Activated CD4-positive, alpha-beta T cell treated with anti-CD3 and anti-CD28 coated beads for 1 hour (primary cell): ENCODE data around the gene GMCL2.
"Not testable (repeated sequence)": the region's sequence is repeated elsewhere in the genome, so short reads cannot be mapped to it uniquely, and the experiment has no call there.

Experiments used
- DNase-seq: peaks from one replicate; pipeline ENCODE4 v3.0.0-alpha.2; 2020

GMCL2 gene, protein sequence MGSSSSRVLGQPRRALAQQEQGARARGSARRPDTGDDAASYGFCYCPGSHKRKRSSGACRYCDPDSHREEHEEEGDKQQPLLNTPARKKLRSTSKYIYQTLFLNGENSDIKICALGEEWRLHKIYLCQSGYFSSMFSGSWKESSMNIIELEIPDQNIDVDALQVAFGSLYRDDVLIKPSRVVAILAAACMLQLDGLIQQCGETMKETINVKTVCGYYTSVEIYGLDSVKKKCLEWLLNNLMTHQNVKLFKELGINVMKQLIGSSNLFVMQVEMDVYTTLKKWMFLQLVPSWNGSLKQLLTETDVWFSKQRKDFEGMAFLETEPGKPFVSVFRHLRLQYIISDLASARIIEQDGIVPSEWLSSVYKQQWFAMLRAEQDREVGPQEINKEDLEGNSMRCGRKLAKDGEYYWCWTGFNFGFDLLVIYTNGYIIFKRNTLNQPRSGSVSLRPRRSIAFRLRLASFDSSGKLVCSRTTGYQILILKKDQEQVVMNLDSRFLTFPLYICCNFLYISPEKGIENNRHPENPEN

DNA sequence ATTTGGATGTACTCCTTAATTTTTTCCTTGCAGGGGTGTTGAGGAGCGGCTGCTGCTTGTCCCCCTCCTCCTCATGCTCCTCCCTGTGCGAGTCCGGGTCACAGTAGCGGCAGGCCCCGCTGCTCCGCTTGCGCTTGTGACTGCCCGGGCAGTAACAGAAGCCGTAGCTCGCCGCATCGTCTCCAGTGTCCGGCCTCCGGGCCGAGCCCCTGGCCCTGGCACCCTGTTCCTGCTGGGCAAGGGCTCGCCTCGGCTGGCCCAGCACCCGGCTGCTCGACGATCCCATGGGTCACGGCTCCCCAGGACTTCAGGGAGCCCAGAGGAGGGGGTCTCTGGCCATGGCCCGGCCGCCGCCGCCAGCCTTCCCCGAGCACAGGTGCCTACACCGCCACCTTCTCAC is at the start of gene GMCL2:
TSS of gene GMCL2 (minus strand) at position 358 of the 400 bp plus-strand sequence. CDS start at position 286, 72 bp downstream.
- DNase-seq = no peak

DNA sequence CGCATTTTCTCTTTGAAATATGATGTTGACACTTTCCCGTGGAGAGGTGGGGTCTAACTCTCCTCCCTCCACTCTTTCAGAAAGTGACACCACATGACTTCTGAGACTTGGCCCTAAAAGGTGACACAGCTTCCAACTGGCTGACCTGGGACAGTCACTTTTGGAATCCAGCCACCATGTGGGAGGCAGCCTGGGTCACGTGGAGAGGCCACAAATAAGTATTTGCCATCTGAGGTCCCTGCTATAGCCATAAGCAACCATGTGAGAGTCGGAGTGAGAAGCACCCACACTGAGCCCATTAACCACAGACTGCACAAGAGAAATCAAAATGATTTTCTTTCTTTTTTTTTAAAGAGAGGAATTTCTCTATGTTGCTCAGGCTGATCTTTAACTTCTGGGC is 49.5 kb upstream of the GMCL2 start:
- DNase-seq = no peak

DNA sequence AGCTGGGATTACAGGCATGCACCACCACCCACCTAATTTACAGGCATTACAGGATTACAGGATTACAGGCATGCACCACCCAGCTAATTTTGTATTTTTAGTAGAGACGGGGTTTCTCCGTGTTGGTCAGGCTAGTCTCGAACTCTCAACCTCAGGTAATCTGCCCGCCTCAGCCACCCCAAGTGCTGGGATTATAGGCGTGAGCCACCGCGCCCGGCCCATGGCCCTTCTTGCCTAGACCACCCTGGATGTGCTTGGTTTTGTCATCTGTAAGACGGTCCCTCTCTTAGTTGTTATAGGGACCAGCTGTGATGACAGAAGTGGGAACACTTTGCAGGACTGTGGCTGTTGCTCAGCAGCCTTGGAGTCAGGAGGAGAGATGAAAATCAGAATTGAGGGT is 49.0 kb upstream of the GMCL2 start:
- no peak for DNase-seq

DNA sequence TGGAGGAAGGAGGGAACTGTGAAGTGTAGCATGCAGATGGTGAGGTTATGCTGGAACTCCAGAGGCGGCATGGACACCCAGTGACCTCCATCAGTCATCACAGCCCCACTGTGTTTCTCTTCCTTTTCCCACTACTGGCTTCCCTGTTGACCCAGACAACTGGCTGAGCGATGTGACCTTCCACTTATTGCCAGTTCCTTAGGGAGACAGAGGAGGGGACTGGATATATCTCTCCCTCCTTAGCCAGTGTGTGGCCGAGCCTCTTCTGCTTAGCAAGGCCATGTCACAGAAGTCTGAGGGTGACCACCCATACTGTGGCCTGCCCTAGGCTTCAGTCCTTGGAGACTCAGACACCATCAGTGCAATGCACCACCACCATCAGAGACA is 48.4 kb upstream of the GMCL2 start:
- DNase-seq = no peak

DNA sequence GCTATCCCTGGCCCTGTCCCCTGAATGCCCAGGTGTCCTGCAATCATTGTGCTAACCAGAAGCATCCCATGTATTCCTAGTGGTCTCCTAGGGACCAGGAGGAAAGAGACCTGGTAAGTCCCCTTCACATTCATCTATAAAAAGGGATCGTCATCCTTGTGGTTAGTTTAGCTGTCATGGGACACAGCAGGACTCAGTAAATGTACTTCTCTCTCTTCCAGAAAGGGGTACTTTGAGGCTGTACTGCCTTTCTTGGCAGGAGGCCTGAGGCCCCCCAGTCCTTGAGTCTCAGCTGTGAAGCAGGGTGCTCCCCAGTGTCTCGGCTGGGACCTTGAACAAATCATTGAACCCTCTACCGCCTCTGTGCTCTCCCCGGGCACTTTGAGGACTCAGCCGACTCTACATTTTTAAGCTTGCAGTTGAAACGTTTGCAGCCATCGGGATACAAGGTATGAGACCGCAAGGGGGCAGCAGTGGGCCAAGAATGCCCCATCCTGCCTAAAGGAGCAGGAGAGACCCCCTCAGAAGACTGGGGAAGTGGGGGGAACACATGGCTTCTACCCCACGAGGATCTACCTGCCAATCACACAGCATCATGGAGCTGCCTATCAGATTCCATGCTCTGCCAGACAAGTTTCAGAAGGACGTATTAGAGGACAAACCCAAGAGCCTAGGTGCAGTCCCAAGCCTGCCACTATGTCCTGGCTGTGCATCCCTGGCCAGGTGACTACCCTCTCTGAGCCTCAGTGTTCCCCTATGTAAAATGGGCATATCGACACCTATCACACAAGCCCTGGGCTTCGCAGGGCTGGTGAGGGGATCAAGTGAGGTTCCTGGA is 47.8 kb upstream of the GMCL2 start:
- DNase-seq = peak; percentile 62

DNA sequence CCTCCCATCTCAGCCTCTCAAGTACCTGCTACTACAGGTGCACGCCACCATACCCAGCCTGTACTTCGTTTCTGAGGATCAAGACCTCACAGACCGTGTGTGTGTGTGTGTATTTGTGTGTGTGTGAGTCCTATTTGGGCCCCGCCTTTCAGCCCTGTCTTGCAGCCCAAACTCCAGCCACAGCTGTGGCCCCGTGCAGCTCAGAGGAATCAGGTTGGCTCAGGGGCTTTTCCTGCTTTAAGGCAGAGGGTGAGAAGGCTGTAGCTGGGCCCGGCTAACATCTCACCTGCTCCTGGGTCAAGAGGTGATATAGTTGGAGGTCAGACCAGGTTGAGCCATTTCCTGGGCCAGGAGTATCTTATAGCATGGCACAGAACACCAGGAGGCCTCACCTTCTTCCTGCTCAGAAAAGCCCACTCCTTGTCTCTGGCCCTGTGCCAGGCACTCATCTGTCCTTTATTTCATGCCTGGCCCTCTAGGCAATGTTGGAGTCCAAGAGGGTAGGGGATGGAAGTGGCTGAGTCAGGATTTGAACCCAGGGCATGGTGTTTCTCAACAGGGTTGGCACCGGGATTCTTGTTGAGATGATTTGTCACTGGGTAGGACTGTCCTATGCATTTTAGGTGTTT is 47.1 kb upstream of the GMCL2 start:
- no peak for DNase-seq

DNA sequence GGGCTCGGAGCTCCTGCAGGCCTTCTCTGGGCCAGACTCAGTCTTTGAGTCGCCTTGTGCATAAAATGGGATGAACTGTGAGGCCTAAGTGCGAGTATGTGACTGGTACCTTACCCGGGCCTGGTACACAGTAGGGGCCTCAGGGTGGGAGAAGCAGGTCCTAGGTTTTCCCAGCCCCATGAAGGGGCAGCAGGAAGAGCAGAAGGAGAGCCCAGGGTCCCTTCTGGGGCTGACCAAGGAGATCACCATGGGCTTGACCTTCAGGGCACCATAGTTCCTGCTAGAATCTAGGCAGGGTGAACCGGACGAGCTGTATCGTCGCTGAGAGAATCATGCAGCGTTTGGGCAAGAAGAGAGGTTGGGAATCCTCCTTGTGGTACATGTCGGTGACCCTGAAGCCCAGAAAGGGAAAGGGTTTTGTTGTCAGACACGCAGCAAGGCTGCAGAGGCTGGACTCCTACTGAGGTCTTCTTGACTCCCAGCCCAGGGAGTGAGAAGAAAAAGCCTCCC is 45.8 kb upstream of the GMCL2 start:
- no peak for DNase-seq

DNA sequence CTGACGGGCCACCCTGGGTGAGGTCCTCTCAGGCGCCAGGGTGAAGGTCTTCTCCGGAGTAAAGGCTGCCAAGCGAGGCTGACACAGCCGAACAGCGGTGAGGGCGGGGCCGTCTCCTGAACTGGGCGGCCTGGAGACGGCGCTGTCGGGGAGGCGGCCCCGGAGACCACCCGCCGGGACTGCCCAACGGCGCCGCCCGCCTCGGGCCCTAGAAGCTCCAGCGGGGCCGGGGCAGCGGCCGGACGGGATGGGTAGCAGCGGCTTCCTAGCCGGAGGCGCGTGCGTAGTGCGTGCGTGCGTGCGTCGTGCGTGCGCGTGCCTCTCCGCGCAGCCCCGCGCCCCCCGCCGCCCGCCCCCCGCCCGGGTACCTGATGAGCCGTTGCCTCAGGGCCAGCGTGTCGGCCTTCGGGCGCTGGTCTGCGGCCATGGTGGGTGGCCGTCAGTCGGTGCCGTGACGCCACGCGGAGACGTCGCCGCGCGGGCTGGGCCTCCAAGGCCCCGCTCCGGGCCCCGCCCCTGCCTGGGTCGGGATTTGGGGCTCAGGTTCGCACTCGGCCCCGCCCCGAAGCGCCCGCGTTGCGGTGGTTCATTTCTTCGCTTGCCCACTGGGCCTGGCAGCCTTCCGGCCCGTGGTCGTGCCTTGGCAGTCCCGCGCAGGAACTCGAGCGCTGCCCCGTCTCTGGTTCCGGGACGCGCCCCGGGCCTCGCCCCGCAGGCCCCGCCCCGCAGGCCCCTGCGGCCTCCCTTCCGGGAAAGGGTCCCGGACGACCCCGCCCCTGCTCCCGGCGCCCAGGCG is 45.2 kb upstream of the GMCL2 start, which contains the start of gene PHYKPL:
TSS of gene PHYKPL (minus strand) at position 679 of the 796 bp plus-strand sequence. CDS start at position 427, 252 bp downstream.
- DNase-seq = peak; percentile 46

DNA sequence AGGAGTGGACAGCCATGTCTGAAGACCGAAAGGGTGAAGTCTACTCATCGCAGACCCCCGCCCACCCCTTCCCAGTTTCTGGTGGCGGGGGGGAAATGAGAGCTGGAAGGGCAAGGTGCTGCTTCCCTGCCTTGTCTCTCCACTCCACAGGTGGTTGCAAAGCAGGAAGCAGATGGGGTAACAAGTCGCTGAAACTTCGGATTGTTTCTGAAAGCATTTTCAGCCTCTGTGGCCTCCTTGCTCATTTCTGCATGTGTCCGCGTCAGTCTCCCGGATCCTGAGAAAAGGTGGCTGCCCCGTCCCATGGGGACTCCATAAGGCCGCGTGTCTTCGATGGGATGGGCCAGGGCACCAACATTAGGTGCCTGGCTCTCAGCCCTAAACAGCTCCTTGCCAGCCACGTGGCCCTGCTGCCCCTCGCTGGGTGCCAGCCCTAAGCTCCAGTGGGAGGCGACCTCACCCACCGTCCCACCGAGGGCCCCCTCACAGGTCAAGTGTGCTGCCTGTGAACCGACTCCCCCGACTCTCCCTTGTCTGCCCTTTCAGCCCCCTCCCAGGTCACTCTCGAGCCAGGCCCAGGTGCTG is 44.5 kb upstream of the GMCL2 start:
- DNase-seq = no peak

DNA sequence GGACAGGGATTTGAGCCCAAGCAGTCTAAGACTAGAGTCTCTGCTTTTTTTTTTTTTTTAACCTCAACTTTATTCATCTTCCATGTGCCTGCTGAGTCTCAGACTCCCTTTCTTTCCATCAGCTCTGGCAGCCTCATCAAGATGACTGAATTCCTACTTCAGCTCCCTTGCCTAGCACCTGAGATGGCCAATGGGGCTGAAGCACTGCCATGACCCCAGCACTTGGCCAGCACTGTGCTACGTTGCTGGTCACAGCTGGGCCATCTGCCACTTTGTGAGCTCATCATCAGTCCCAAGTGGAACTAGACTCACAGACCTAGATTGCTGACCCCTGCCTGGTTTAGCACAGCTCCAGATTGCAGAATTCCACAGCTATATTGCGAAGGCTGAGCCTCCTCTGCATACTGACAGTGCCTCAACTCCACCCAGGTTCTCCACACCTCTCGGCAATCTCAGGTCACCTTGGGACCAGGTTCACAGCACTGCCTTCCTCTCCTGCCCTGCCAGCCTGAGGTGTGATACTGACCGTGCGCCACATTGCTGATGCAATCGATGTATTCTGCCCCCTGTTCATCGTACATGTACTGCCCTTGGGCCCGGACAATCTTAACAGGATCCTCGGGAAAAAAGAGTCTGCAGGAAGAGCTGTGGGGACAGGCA is 43.8 kb upstream of the GMCL2 start:
- no peak for DNase-seq

DNA sequence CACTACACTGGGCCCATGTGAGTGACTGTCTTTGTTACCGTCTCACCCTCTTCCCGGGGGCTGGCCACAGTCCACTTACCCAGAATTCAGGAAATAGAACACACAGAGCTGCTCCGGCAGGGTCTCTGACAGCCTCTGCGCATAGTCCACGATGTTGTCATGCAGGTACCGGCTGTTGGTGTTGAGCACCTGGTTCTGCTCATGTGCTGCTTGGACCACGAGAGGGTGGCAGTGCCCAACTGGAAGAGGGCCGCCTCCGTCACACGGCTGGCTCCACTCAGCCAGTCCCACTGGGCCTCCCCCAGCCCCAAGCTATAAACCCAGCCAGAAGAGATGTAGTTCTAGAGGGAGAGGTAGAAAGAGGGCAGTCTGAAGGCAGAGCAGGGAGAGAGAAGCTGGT is 42.7 kb upstream of the GMCL2 start:
- no peak for DNase-seq

DNA sequence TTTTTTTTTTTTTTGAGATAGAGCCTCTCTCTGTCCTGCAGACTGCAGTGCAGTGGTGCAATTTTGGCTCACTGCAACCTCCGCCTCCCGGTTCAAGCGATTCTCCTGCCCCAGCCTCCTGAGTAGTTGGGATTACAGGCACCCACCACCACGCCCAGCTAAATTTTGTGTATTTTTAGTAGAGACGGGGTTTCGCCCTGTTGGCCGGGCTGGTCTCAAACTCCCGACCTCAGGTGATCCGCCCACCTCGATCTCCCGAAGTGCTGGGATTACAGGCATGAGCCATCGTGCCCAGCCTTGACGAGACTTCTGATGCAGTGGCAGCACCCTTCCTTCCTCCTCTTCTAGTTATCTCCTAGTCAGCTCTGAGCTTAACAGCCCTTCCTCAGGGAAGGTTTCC is 41.9 kb upstream of the GMCL2 start:
- not testable (repeated sequence) for DNase-seq

DNA sequence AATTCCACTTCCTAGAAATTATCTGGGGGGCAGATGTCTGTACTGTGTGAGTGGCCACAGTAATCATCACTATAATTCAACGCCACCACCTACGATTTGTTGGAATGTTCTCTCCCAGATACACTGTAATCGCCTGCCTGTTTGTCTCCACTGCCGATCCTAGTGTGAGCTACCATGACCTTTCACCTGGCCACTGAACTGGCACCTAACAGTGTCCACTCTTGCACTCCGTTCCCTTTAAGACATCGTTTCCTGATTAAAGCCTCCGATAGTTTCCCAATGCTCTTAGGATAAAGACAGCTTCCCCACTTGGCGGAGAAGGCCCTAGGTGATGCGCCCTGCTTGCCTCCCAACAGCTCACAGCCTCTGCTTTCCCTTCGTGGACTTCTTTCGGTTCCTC is 41.4 kb upstream of the GMCL2 start:
- no peak for DNase-seq

DNA sequence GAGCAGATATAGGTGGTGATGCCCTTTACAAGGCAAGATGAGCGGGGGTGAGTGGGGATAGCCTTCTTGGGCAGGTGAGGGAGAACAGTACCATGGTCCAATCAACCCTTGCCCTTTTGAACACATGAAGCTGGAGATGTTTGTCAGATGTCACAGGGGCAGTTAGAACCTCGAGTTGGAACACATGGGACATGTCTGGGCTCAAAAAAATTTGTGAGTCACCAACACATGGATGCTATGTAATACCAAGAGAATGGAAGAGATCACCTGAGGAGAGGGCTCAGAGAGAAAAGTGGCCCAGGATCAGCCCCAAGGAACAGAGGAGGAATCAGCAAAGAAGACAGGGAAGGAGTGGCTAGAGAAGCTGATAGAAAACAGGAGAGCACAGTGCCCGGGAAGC is 40.8 kb upstream of the GMCL2 start:
- no peak for DNase-seq

DNA sequence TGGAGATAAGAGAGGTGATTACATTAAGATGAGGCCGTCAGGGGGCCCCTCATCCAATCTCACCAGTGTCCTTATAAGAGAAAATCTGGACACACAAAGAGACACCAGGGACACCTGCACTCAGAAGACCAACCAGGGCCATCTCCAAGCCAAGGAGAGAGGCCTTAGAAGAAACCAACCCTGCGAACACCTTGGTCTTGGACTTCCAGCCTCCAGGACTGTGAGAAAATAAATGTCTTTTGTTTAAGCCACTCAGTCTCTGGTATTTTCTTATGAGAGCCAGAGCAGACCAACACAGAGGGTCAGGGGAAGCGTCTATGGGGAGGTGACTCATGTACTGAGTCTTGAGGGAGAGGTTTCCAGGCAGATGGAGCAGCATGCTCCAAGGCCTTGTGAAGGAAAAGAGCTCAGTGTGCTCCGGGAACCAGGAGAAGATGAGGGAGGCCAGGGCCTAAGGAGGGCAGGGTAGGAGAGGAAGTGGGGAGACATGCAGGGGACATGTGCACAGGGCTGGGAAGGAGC is 40.0 kb upstream of the GMCL2 start:
- DNase-seq = no peak

DNA sequence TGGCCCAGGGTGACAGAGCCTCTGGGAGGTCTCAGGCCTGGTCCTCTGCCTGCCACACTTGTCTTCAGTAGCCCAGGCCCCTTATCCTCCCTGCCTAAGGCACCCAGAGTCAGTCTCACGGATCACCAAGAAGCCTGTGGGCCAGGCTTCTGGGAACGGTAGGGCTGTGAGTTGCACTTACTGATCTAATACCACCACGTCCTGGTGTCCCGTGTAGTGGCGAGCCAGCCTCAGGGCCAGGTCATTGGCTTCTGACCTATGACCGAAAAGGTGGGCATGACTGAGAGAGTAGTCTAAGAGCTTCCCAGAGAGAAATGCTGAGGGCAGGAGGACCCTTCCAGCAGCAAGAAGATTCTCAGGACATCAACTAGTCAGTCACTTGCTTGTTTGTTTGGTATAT is 38.0 kb upstream of the GMCL2 start:
- no peak for DNase-seq

DNA sequence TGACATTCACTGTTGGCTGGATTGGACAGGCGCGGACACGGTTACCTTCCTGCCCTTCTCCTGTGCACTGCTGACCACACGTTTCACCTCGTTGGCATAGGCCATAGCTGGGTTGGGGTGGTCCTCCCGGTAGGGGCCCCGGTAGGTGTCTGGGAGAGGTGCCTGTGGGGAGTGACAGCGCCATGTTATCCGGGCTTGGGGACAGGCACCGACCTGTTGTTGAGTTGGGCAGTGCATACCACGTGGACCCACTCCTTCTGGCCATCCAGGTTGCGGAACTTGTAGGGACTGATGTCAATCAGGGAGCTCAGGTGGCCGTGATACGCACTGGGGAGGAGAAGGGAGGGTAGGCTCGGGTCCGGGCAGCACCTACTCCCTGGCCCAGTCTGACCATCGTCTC is 37.2 kb upstream of the GMCL2 start:
- no peak for DNase-seq

DNA sequence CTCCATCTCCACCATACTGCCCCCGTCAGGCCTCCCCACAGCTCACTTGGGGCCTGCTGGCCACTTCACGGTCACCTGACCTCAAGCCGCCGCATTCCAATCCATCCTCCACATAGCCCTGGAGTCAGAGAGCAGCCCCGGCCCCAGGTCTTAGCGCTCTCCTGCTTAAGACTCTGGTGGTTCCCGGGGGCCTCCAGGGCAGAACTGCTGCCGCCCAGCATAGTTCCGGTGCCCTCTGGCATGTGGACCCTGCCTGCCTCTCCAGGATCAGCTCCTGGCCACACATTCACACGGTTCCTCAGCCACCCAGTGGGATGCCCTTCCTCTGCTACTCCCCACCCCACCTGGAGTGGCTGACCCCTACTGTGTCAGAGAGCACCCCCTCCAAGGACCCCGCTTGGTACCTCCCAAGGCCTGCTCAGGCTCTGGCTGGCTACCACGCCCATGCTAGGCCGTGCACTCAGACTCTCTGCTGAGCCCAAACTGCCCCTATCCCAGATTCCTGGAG is 36.7 kb upstream of the GMCL2 start:
- no peak for DNase-seq

DNA sequence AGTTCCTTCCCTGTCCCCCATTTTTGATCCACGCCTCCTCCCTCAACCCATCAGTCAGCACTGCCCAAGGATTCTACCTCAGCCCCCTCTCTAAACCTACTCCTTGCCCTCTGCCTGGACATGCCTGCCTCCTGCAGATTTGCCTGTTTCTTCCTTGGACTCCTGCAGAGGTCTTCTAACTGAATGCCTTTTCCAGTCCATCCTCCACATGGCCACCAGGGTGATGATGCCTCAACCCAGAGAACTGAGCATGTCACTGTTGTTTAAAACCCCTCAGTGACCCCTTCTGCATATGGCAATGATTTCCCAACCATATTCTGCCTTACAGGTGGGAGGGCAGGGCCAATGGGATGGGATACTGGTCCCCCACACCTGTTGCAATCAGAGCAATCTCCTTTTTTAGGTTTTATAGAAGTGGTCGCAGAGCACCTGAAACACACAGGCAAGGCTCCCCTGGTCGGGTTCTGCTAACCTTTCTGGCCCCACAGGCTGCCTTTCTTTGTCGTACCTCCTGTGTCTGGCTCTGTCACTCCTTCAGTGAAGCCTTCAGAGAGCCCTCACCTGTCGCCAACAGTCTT is 36.1 kb upstream of the GMCL2 start:
- DNase-seq = no peak

DNA sequence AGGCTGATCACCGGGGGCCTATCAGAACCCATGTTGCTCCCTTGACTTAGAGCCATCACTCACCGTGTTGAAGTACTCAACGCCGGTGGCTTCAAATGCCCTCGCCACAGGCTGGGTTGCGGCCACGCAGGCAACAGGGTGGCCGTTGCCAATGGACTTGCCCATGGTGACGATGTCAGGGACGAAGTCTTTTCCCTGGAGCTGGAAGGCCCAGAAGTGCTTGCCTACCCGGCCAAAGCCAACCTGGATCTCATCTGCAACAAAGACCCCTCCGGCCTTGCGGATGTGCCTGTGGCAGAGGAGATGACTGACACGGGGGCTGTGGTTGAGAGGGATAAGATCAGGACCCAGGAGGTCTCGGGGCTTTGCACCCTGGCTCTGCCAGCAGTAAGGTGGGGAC is 35.1 kb upstream of the GMCL2 start:
- no peak for DNase-seq
